OCI-LY1 (cell line): ENCODE measurements around the gene SLC25A33.

Experiments used
- H2AFZ ChIP-seq: fragments of 200-600 bp; sonication (generic), shearing (Covaris generic); 2 replicates; pipeline ENCODE4 v1.6.0; 2014; ENCODE audit warnings: antibody characterized with exemption, mild to moderate bottlenecking, low read length
- H3F3A ChIP-seq: fragments of 200-600 bp; sonication (generic), shearing (Covaris generic); 2 replicates; pipeline ENCODE4 v1.6.0; 2014; ENCODE audit warnings: mild to moderate bottlenecking, antibody characterized with exemption, low read length, moderate library complexity; ENCODE audit not compliant: insufficient read depth
- H3K27ac ChIP-seq: fragments of 200-600 bp; sonication (generic); 2 replicates; pipeline ENCODE4 v1.5.1; 2014; ENCODE audit warnings: low read length, mixed run types, mild to moderate bottlenecking, low read depth; ENCODE audit not compliant: poor library complexity, severe bottlenecking
- H3K27me3 ChIP-seq: fragments of 200-600 bp; sonication (generic); 2 replicates; pipeline ENCODE4 v1.6.0; 2014; ENCODE audit warnings: antibody characterized with exemption, mild to moderate bottlenecking, low read length, moderate library complexity; ENCODE audit not compliant: insufficient read depth
- H3K36me3 ChIP-seq: fragments of 200-600 bp; sonication (generic); 2 replicates; pipeline ENCODE4 v1.6.1; 2014; ENCODE audit warnings: mild to moderate bottlenecking, antibody characterized with exemption, low read length, moderate library complexity, mixed read lengths; ENCODE audit not compliant: insufficient read depth
- H3K4me1 ChIP-seq: fragments of 200-600 bp; sonication (generic); 2 replicates; pipeline ENCODE4 v1.5.1; 2014; ENCODE audit warnings: mild to moderate bottlenecking, low read length, moderate library complexity; ENCODE audit not compliant: insufficient read depth, severe bottlenecking
- H3K4me2 ChIP-seq: fragments of 200-600 bp; sonication (generic), shearing (Covaris generic); 2 replicates; pipeline ENCODE4 v1.6.1; 2014; ENCODE audit warnings: low read length
- H3K4me3 ChIP-seq: fragments of 200-600 bp; sonication (generic); 2 replicates; pipeline ENCODE4 v1.5.1; 2014; ENCODE audit warnings: low read length, low read depth, mild to moderate bottlenecking, mixed read lengths; ENCODE audit not compliant: poor library complexity, severe bottlenecking
- H3K79me2 ChIP-seq: fragments of 200-600 bp; shearing (Covaris generic); 2 replicates; pipeline ENCODE4 v1.6.1; 2016; ENCODE audit warnings: mixed run types, low read length, mixed read lengths; ENCODE audit not compliant: insufficient read depth
- H3K9ac ChIP-seq: fragments of 200-600 bp; sonication (generic), shearing (Covaris generic); 2 replicates; pipeline ENCODE4 v1.6.1; 2014; ENCODE audit warnings: mild to moderate bottlenecking, low read length, mixed read lengths
- H3K9me2 ChIP-seq: fragments of 200-600 bp; sonication (generic), shearing (Covaris generic); 2 replicates; pipeline ENCODE4 v1.6.1; 2014; ENCODE audit warnings: low read depth, mild to moderate bottlenecking, low read length, mixed read lengths
- H3K9me3 ChIP-seq: fragments of 200-600 bp; shearing (Covaris generic); 2 replicates; pipeline ENCODE4 v1.6.1; 2014; ENCODE audit warnings: low read length, mixed read lengths
- H4K20me1 ChIP-seq: fragments of 200-600 bp; sonication (generic), shearing (Covaris generic); 2 replicates; pipeline ENCODE4 v1.6.0; 2016; ENCODE audit warnings: mild to moderate bottlenecking, low read length; ENCODE audit not compliant: insufficient read depth
- CTCF ChIP-seq: fragments of 200-600 bp; sonication (generic), shearing (Covaris generic); IDR thresholded peaks from 2 replicates; pipeline ENCODE4 v1.5.1; 2017; ENCODE audit warnings: mild to moderate bottlenecking, antibody characterized with exemption, low read length, moderate library complexity, mixed read lengths
- EZH2 ChIP-seq: fragments of 200-600 bp; sonication (generic), shearing (Covaris generic); IDR thresholded peaks from 2 replicates; pipeline ENCODE4 v1.8.0; 2017; ENCODE audit warnings: borderline replicate concordance, mixed run types, mild to moderate bottlenecking, antibody characterized with exemption, low read length, moderate library complexity, mixed read lengths

SLC25A33 gene

GRCh38 chr1:9589719-9590157, 50.5 kb downstream of the SLC25A33 start:
- H3K4me2 ChIP-seq = peak overlapping the region; percentile 94
- no peaks in the 10 kb centered on the region for H4K20me1 ChIP-seq
- no peaks in the 10 kb centered on the region for H3K9me3 ChIP-seq
- H3K9me2 ChIP-seq = no peaks in the 10 kb centered on the region
- no peaks in the 10 kb centered on the region for H3K27me3 ChIP-seq
- TF ChIP-seq CTCF (no peak), EZH2 (no peak)
- H3K4me1 ChIP-seq = peaks cover 52% of the 10 kb centered on the region
- no peaks in the 10 kb centered on the region; the same call in none of the 2 replicates for H3F3A ChIP-seq
- H2AFZ ChIP-seq = no peak overlapping the region
- H3K9ac ChIP-seq = peak overlapping the region; percentile 85
- peaks cover 38% of the 10 kb centered on the region for H3K79me2 ChIP-seq
- H3K27ac ChIP-seq = peak overlapping the region; percentile 55
- H3K36me3 ChIP-seq = peaks cover 10% of the 10 kb centered on the region
- peak overlapping the region; percentile 89 for H3K4me3 ChIP-seq

GRCh38 chr1:9590201-9590600, 50.9 kb downstream of the SLC25A33 start:
- H3K27ac ChIP-seq = peak overlapping the region; percentile 55

GRCh38 chr1:9590945-9591668, 51.8 kb downstream of the SLC25A33 start:
- Histone ChIP-seq H3K4me3 (peak overlapping the region; percentile 89), H2AFZ (no peak overlapping the region), H3K4me2 (peak overlapping the region; percentile 94), H3K9me2 (no peaks in the 10 kb centered on the region), H3K4me1 (peaks cover 52% of the 10 kb centered on the region), H3K27me3 (no peaks in the 10 kb centered on the region), H3K9ac (peak overlapping the region; percentile 85; the same call in 1 of the 2 replicates), H3K27ac (peak overlapping the region; percentile 55), H3F3A (no peaks in the 10 kb centered on the region; the same call in 1 of the 2 replicates), H3K9me3 (no peaks in the 10 kb centered on the region), H3K79me2 (peaks cover 38% of the 10 kb centered on the region), H3K36me3 (peaks cover 5% of the 10 kb centered on the region; the same call in 1 of the 2 replicates), H4K20me1 (no peaks in the 10 kb centered on the region)
- TF ChIP-seq CTCF (no peak), EZH2 (no peak)

More at GRCh38 chr1:9590201-9590600, 50.9 kb downstream of the SLC25A33 start:
- H3F3A ChIP-seq = no peaks in the 10 kb centered on the region; the same call in 1 of the 2 replicates
- peaks cover 38% of the 10 kb centered on the region for H3K79me2 ChIP-seq
- peak overlapping the region; percentile 85 for H3K9ac ChIP-seq
- H3K9me2 ChIP-seq = no peaks in the 10 kb centered on the region
- peaks cover 52% of the 10 kb centered on the region for H3K4me1 ChIP-seq
- no peak overlapping the region for H2AFZ ChIP-seq
- peak overlapping the region; percentile 89 for H3K4me3 ChIP-seq
- H4K20me1 ChIP-seq = no peaks in the 10 kb centered on the region
- peaks cover 6% of the 10 kb centered on the region for H3K36me3 ChIP-seq
- peak overlapping the region; percentile 94 for H3K4me2 ChIP-seq
- TF ChIP-seq CTCF (no peak), EZH2 (no peak)
- no peaks in the 10 kb centered on the region for H3K27me3 ChIP-seq
- no peaks in the 10 kb centered on the region for H3K9me3 ChIP-seq
